GM20000 (cell line): ENCODE data around the gene IGFL4.

Experiments used
- DNase-seq: peaks from one replicate; pipeline ENCODE4 v3.0.0; 2012; ENCODE audit warnings: low spot score
- CTCF ChIP-seq: IDR thresholded peaks from 2 replicates; pipeline ENCODE4 v1.5.1; 2012; ENCODE audit warnings: mild to moderate bottlenecking, control low read depth; ENCODE audit errors: extremely low read depth, missing control alignments

The IGFL4 gene

GRCh38 chr19:46040125-46040524 lies 677 bp downstream of the IGFL4 start:
- DNase-seq: no peak
- no peak for TF ChIP-seq CTCF

- no peak for DNase-seq
- no peak for TF ChIP-seq CTCF
Measured at GRCh38 chr19:46036744-46037128, 4.1 kb downstream of the IGFL4 start.

GRCh38 chr19:46035986-46036743 lies 4.6 kb downstream of the IGFL4 start:
- no peak for TF ChIP-seq CTCF
- no peak for DNase-seq

GRCh38 chr19:46035546-46035945 lies 5.3 kb downstream of the IGFL4 start:
- DNase-seq: no peak
- no peak for TF ChIP-seq CTCF

- no peak for TF ChIP-seq CTCF
- DNase-seq: no peak
Measured at GRCh38 chr19:46033401-46033800, 7.4 kb downstream of the IGFL4 start.

- no peak for DNase-seq
- TF ChIP-seq CTCF: no peak
Measured at GRCh38 chr19:46032597-46033025, 8.2 kb downstream of the IGFL4 start.

GRCh38 chr19:46031781-46032596 lies 8.8 kb downstream of the IGFL4 start:
- no peak for TF ChIP-seq CTCF
- no peak for DNase-seq
